Activated effector memory CD4-positive, alpha-beta T cell treated with Interleukin-2 at 50 U/mL for 16 hours (primary cell): Measurements from ENCODE around the gene GRPEL1.

Experiments used
- DNase-seq: peaks from one replicate; pipeline ENCODE4 v3.0.0-alpha.2; 2020

The GRPEL1 gene

GRCh38 chr4:7043284-7044136 lies 24.4 kb downstream of the GRPEL1 start, which contains the start of gene TADA2B:
TSS of gene TADA2B (plus strand) at chr4:7043372. CDS start at chr4:7043580, 208 bp downstream.
- peak; percentile 51 for DNase-seq

GRCh38 chr4:7042503-7043283 lies 25.2 kb downstream of the GRPEL1 start:
- DNase-seq = peak; percentile 90

GRCh38 chr4:7041801-7042502 lies 25.9 kb downstream of the GRPEL1 start:
- DNase-seq = no peak

GRCh38 chr4:7041246-7041645 lies 26.6 kb downstream of the GRPEL1 start:
- no peak for DNase-seq

- DNase-seq = no peak
Measured at GRCh38 chr4:7040765-7041164, 27.1 kb downstream of the GRPEL1 start.

- no peak for DNase-seq
Measured at GRCh38 chr4:7037425-7037824, 30.4 kb downstream of the GRPEL1 start.

- DNase-seq = no peak
Measured at GRCh38 chr4:7034262-7035081, 33.4 kb downstream of the GRPEL1 start.

- DNase-seq = no peak
Measured at GRCh38 chr4:7032596-7032995, 35.3 kb downstream of the GRPEL1 start.

- no peak for DNase-seq
Measured at GRCh38 chr4:7031558-7032449, 36.1 kb downstream of the GRPEL1 start.

GRCh38 chr4:7030856-7031255 lies 37.0 kb downstream of the GRPEL1 start:
- no peak for DNase-seq

- DNase-seq = no peak
Measured at GRCh38 chr4:7029921-7030320, 37.9 kb downstream of the GRPEL1 start.

GRCh38 chr4:7029212-7029611 lies 38.7 kb downstream of the GRPEL1 start:
- no peak for DNase-seq

- no peak for DNase-seq
Measured at GRCh38 chr4:7027913-7028312, 40.0 kb downstream of the GRPEL1 start.

GRCh38 chr4:7027284-7027683 lies 40.6 kb downstream of the GRPEL1 start:
- DNase-seq = no peak

- no peak for DNase-seq
Measured at GRCh38 chr4:7026107-7026506, 41.8 kb downstream of the GRPEL1 start.

- DNase-seq = no peak
Measured at GRCh38 chr4:7025040-7025602, 42.7 kb downstream of the GRPEL1 start.

- no peak for DNase-seq
Measured at GRCh38 chr4:7024336-7024890, 43.5 kb downstream of the GRPEL1 start.

GRCh38 chr4:7023901-7024300 lies 44.0 kb downstream of the GRPEL1 start:
- DNase-seq = no peak

GRCh38 chr4:7023486-7023885 lies 44.4 kb downstream of the GRPEL1 start:
- DNase-seq = no peak

- DNase-seq = no peak
Measured at GRCh38 chr4:7021930-7022664, 45.8 kb downstream of the GRPEL1 start.
